NCI-H2107 treated with DMSO at 0.1 percent for 48 hours (cell line): ENCODE data around the gene HPN.
"Not testable (repeated sequence)": the region's sequence is repeated elsewhere in the genome, so short reads cannot be mapped to it uniquely, and the experiment has no call there.

Experiments
- DNase-seq: peaks from one replicate; lab custom pipeline; 2025; ENCODE audit not compliant: unreplicated experiment; lab: John Stamatoyannopoulos, UW

The HPN gene

GRCh38 chr19:35100588-35101533 is 59.3 kb downstream of the HPN start:
- DNase-seq = no peak

GRCh38 chr19:35101949-35102348 is 60.4 kb downstream of the HPN start:
- DNase-seq = not testable (repeated sequence)

- DNase-seq = not testable (repeated sequence)
Observed at GRCh38 chr19:35103614-35104013, 62.1 kb downstream of the HPN start.

- no peak for DNase-seq
Observed at GRCh38 chr19:35104361-35104760, 62.8 kb downstream of the HPN start.

DNA sequence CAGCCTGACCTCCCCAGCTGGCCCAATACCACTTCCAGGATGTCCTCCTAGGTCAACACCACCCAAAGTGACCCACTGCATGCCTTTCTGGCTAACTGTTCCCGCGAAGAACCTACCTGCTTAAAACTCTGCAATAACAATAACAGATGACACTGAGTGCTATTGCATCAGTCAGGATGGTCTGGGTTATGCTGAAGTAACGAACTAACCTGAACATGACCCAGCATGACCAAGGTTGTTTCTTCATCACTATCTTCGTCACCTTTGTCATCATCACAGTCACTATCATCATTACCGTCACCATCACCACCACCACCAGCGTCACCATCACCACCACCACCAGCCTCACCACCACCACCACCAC is 63.5 kb downstream of the HPN start:
- no peak for DNase-seq

GRCh38 chr19:35105411-35106290 is 64.1 kb downstream of the HPN start:
- no peak for DNase-seq

GRCh38 chr19:35106291-35106583 is 64.7 kb downstream of the HPN start:
- DNase-seq = no peak

DNA sequence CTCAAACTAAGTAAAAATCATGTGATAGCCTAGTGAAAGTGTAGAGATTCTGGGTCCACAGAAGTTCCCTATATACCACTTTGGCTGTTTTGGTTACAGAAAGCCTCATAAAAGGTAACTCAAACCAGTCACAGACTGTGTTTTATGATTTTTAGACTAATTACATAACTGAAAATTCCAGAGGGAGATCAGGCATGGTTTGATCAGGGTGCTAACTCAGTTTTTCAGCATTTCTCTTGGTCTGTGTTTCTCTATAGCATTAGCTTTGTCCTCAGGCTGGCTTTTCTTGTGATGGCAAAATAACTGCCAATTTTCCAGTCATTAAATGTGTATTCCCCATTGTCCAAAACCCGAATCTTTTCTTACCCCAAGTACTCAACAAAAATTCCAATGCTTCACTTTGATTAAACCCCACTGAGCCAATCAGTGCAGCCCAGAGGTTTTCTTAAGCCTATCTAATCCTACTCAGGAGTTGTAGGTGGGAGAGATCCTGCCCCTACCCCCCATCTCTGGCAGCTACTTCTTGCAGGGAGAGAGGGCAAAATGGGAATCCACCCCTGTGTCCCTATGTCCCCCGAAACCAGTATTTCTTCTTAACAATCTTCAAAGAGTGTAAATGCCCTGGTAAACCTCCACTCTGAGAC is 65.5 kb downstream of the HPN start:
- no peak for DNase-seq

DNA sequence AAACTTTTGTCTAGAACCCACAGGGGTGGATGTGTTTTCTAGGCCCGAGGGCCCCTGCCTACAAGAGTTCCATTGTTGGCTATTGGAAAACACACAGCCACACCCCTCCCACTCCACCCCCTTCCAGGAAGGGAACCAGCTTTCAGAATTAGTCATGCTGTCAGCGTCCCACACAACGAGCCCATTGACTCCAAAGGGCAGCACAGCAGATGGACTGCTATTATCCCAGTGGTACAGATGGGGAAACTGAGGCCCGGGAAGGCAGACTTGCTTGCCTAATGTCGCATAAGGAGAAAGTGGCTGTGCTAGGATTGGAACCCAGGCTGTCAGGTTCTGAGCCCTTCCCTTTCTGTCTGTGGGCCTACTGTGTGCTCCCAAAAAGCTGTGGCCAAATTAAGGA is 66.0 kb downstream of the HPN start:
- DNase-seq = no peak

DNA sequence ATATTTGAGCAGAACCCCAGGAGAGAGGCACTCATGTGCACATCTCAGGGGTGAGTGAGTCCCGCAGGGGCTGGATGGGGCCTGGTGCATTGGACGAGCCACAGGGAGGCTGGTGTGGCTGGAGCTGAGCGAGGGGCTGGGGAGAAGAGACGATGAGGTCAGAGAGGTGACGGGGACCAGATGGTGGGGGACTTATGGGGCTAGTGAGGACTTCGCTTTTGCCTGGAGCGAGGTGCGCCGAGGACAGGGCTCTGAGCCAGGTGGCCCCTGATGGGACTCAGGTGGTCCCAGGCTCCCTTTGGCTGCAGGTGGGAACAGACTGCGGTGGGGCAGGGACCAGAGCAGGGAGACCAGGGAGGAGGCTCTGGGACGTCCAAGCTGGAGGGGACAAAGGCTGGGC is 67.2 kb downstream of the HPN start:
- no peak for DNase-seq

DNA sequence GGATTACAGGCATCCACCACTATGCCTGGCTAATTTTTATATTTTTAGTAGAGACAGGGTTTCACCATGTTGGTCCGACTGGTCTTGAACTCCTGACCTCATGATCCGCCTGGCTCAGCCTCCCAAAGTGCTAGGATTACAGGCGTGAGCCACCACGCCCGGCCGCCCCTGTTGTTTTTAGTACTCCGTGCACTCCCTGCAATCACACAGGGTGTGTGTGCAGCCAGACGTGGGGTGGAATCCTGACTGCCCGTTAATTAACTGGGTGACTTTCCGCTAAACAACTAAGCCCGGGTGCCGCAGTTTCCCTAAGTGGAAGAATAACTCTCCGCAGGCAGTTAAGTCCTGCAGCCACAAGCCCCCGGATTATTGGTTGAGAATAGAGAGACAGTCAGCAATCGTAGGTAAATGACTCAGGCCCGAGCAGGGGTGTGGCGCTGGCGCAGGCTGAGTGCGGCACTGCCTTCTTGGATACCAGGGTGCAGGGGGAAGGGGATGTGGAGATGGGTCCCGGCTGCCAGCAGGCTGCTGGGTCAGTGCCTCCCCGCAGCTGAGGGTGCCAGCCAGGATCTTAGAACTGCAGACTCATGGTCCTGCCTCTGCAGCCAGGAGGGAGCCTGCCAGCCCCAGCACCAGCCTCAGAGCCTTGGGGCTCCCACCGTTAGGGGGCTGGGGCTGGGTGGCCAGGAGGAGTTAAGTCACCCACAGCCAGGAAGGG is 68.0 kb downstream of the HPN start:
- DNase-seq = no peak

DNA sequence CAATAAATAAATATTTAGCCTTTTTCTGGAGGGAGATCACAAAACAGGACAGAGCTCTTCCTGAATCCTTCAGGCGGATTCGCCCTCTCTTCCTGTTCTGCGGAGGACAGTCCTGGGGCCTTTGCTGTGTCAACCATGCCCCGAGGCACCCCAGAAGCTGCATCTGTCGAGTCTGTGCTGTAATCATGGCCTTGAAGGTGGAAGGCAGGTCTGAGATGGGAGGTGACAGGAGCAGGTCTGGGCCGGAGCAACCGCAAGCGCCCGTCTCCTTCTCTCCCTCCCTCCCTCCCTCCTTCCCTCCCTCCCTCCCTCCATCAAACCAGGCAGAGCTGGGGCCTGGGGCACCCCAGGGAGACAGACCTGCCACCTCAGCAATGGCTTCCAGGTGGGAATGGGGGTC is 69.5 kb downstream of the HPN start:
- no peak for DNase-seq

DNA sequence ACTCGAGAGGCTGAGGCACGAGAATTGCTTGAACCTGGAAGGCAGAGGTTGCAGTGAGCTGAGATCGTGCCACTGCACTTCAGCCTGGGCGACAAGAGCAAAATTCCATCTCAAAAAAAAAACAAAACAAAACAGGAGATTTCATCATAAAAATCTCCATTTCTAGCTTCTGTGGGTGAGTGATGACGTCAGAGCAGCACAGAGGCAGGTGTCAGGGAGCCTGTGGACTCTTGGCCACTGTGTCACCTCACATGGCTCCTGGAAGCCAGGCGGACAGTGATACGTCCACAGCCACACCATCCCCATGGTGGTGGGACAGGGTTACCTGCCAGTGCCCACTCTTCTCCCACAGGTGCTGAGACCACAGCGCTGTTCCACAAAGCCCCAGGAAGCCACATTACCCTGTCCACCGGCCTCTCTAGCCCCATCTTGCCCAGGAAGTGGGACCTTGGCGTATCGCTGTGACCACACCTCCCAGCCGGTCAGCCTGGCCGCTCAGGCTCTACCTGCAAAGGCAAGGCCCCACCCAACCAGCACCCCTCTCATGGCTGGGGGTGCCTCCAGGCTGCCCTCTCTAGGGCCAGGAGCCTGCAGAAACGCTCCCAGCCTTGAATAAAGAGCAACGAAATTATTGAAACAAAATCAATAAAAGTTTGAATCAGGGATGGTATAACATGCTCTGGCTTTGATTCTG is 71.6 kb downstream of the HPN start:
- no peak for DNase-seq

DNA sequence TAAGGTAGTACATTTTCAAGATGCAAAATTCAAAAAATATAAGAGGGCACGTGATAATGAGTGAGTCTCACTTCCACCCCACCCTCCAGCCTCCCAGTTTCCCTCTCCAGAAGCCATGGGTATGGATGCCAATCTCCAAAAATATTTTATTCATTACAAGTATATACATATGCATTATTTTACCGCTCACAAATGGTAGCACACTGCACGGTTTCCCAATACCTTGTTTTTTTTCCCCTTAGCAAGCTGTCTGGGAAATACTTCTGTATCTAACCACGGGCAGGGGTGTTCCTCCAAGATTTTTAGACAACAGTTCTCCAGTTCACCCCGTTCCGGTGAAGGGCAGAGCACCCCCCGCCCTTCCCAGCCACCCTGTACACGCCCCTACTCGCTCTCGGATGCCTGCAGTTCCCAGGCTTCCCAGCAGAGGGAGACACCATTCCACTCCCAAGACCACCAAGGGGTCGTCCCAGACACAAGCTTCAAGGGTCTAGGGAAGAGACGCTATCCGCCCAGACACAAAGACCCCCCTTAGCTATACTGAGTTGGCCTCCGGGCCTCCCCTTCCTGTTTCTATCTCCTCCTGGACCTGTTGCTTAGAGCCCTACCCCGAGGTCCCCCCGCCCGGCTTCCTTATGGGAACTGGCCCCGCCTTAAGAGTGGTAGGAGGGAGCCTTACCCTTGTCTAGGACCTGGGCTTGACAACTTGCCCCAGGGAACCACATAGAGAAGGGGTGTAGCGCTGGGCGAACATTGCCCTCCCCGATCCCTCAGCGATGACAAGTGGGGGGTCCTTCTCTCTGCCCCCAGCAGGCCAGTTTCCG is 73.0 kb downstream of the HPN start:
- DNase-seq = no peak

GRCh38 chr19:35115177-35115951 is 73.8 kb downstream of the HPN start, which contains the start of gene FXYD3:
TSS of gene FXYD3 (plus strand) at chr19:35115823. CDS start at chr19:35119377, 3,554 bp downstream.
- DNase-seq = no peak
